Type B pancreatic cell (in vitro differentiated cells): Measurements from ENCODE around the gene PIGBOS1. TPM values are rescaled to one million over a fixed set of nuclear protein-coding genes. Genes with fewer than 3 reads are reported as not detected.
"Not testable (repeated sequence)": the region's sequence is repeated elsewhere in the genome, so short reads cannot be mapped to it uniquely, and the experiment has no call there.

ENCODE experiments used
- DNase-seq: peaks from one replicate; pipeline ENCODE4 v3.0.0; 2021; ENCODE audit warnings: mixed read lengths; ENCODE audit not compliant: unreplicated experiment; ENCODE audit errors: extremely low spot score
- H3K27ac Mint-ChIP-seq: 2 replicates; pipeline ENCODE4 v1.8.0; 2021; ENCODE audit warnings: mild to moderate bottlenecking, mixed read lengths
- H3K27me3 Mint-ChIP-seq: 2 replicates; pipeline ENCODE4 v1.8.0; 2021; ENCODE audit warnings: mixed read lengths
- H3K36me3 Mint-ChIP-seq: 2 replicates; pipeline ENCODE4 v1.8.0; 2021; ENCODE audit warnings: mixed read lengths
- H3K4me1 Mint-ChIP-seq: one replicate; pipeline ENCODE4 v1.8.0; 2021; ENCODE audit warnings: mixed read lengths; ENCODE audit not compliant: unreplicated experiment
- H3K4me3 Mint-ChIP-seq: 2 replicates; pipeline ENCODE4 v1.8.0; 2021; ENCODE audit warnings: mild to moderate bottlenecking, mixed read lengths
- H3K9me3 Mint-ChIP-seq: 2 replicates; pipeline ENCODE4 v1.8.0; 2021; ENCODE audit warnings: mixed read lengths
- total RNA-seq: library from RNA; stranded (reverse); gene quantifications from 2 replicates; pipeline ENCODE4 v1.2.1, GENCODE V29; 2021; ENCODE audit warnings: low replicate concordance
- TF ChIP-seq, protein P1 (sequence below): fragments of 200-600 bp; sonication (generic); conservative IDR thresholded peaks from 2 replicates; pipeline ENCODE4 v1.5.0; 2021; ENCODE audit warnings: antibody characterized with exemption, mild to moderate bottlenecking

The PIGBOS1 gene
- total RNA-seq, 1 donor from 2014 or later: 11.2 TPM

DNA sequence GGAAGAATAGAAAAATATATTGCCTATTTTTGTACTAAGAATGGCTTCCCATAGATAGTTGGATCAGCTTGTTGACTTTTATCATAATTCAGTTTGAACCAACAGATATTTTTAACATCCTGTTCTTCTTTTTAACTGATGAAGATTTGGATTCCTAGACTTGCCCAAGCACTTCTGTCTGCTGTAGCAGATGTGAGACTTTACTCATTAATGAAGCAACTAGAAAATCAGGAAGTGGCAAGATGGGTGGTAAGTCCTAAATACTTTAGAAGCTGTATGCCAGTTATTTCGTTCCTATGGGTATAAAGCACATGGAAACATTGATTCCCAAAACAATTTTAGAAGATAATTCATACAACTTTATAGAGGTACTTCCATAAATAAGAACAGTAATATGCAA, 8.5 kb upstream of the PIGBOS1 start:
- no peak overlapping the region for H3K4me3 Mint-ChIP-seq
- peaks cover 3% of the 10 kb centered on the region for H3K36me3 Mint-ChIP-seq
- TF ChIP-seq, protein P1, sequence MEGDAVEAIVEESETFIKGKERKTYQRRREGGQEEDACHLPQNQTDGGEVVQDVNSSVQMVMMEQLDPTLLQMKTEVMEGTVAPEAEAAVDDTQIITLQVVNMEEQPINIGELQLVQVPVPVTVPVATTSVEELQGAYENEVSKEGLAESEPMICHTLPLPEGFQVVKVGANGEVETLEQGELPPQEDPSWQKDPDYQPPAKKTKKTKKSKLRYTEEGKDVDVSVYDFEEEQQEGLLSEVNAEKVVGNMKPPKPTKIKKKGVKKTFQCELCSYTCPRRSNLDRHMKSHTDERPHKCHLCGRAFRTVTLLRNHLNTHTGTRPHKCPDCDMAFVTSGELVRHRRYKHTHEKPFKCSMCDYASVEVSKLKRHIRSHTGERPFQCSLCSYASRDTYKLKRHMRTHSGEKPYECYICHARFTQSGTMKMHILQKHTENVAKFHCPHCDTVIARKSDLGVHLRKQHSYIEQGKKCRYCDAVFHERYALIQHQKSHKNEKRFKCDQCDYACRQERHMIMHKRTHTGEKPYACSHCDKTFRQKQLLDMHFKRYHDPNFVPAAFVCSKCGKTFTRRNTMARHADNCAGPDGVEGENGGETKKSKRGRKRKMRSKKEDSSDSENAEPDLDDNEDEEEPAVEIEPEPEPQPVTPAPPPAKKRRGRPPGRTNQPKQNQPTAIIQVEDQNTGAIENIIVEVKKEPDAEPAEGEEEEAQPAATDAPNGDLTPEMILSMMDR: no peak
- no peak overlapping the region for H3K27ac Mint-ChIP-seq
- H3K4me1 Mint-ChIP-seq: no peaks in the 10 kb centered on the region
- no peaks in the 10 kb centered on the region for H3K27me3 Mint-ChIP-seq
- H3K9me3 Mint-ChIP-seq: no peaks in the 10 kb centered on the region
- DNase-seq: no peak

DNA sequence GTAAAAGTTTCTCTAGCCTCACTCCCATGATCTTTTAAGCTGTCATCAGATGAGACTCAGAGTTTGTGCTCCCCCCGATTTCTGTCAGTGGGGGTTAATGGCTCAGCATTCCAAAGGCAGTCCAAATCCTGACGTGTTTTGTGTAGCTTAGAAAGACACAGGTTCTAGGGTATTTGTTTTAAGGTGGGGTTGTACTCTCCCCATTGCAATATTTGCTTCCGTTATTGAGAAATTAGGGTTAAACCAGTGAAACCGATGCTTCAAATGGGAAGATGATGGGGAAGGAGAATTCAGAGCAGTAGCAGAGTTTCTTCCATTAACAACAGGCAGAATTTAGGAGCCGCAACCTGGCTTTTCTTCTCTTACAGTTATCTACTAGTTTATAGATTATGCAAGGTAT, 3.5 kb upstream of the PIGBOS1 start:
- peaks cover 13% of the 10 kb centered on the region for H3K4me1 Mint-ChIP-seq
- no peaks in the 10 kb centered on the region for H3K27me3 Mint-ChIP-seq
- TF ChIP-seq, protein P1: no peak
- no peak overlapping the region for H3K27ac Mint-ChIP-seq
- peaks cover 5% of the 10 kb centered on the region for H3K36me3 Mint-ChIP-seq
- H3K4me3 Mint-ChIP-seq: no peak overlapping the region
- DNase-seq: no peak
- peaks cover 4% of the 10 kb centered on the region for H3K9me3 Mint-ChIP-seq

DNA sequence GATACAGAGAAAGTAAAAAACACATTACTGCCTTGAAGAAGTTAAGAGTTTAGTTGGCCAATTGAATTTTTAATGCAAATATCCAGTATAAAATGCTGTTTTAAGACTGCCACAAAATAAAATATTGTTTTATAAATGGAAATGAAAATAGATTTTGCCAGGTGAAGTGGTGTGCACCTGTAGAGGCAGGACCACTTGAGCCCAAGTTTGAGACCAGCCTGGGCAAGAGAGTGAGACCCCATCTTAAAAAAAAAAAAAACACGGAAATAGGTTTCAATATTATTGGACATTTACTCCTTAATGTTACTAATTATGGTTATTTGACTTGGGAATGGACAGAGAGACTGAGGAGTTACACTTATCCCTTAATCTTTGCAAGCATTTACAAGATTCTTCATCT, 2.0 kb upstream of the PIGBOS1 start:
- H3K4me3 Mint-ChIP-seq: no peak overlapping the region
- TF ChIP-seq, protein P1: no peak
- H3K27ac Mint-ChIP-seq: no peak overlapping the region
- H3K9me3 Mint-ChIP-seq: peaks cover 4% of the 10 kb centered on the region
- peaks cover 5% of the 10 kb centered on the region for H3K36me3 Mint-ChIP-seq
- H3K27me3 Mint-ChIP-seq: no peaks in the 10 kb centered on the region
- H3K4me1 Mint-ChIP-seq: peaks cover 19% of the 10 kb centered on the region
- DNase-seq: no peak

DNA sequence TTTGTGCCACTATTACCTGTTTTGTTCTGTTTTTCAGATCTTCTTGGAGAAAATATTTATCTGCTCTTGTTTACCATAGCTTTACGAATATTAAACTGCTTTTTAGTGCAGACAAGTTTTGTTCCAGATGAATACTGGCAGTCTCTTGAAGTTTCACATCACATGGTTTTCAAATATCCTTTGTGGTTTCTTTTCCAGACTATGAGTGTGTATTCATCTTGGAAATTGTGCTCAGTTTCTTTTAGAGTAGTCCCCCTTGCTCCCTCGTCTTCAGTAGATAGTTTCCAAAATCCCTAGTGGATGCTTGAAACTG, 1.3 kb upstream of the PIGBOS1 start:
- H3K27ac Mint-ChIP-seq: peak overlapping the region; percentile 39
- peak overlapping the region; percentile 81 for H3K4me3 Mint-ChIP-seq

DNA sequence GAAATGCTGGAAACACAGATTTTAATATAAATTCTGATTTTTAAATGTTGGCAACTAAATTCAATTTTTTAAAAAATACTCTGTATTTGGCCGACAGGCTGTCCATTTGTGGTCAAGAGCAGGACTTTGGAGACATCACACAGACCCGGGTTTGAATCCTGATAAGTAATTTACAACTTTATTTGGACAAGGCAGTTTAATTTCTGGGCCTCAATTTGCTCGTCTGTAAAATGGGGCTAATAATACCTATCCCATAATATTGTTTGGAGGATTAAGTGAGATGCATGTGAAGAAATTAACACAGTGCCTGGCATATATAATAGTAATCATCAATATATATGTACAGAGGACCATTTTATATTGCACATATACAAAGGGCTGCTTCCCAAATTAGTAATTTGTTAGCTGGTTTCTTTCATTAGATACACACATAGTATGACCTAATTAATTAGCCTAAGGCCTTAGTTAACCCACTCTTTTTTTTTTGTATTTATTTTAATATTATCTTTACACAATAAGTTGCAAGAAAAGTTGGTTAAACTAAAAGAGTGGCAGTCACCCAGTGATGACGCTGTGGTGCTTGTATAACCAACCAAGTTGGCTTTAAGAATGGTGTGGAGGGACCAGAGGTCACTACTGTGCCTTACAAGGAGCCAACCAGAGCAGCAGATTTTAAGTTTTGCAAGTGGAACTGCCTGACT, 764 bp upstream of the PIGBOS1 start:
- TF ChIP-seq, protein P1: no peak

More for the DNA sequence above, 1.3 kb upstream of the PIGBOS1 start:
- TF ChIP-seq, protein P1: no peak
- Mint-ChIP-seq H3K4me1 (peaks cover 24% of the 10 kb centered on the region), H3K36me3 (peaks cover 5% of the 10 kb centered on the region), H3K27me3 (no peaks in the 10 kb centered on the region), H3K9me3 (peaks cover 4% of the 10 kb centered on the region)
- DNase-seq: no peak

DNA sequence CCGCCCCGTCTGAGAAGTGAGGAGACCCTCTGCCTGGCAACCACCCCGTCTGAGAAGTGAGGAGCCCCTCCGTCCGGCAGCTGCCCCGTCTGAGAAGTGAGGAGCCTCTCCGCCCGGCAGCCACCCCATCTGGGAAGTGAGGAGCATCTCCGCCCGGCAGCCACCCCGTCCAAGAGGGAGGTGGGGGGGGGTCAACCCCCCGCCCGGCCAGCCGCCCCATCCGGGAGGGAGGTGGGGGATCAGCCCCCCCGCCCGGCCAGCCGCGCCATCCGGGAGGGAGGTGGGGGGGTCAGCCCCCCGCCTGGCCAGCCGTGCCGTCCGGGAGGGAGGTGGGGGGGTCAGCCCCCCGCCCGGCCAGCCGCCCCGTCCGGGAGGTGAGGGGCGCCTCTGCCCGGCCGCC, 16.1 kb downstream of the PIGBOS1 start:
- H3K4me1 Mint-ChIP-seq, H3K27me3 Mint-ChIP-seq, H3K9me3 Mint-ChIP-seq, H3K4me3 Mint-ChIP-seq, DNase-seq, H3K27ac Mint-ChIP-seq: not testable (repeated sequence)
- H3K36me3 Mint-ChIP-seq: peaks cover 18% of the 10 kb centered on the region

More for the DNA sequence above, 764 bp upstream of the PIGBOS1 start:
- Mint-ChIP-seq H3K27me3 (no peaks in the 10 kb centered on the region), H3K9me3 (peaks cover 4% of the 10 kb centered on the region), H3K27ac (peak overlapping the region; percentile 39), H3K4me3 (peak overlapping the region; percentile 99), H3K36me3 (peaks cover 7% of the 10 kb centered on the region), H3K4me1 (peaks cover 25% of the 10 kb centered on the region)
- no peak for DNase-seq
